ENCODE results near the gene NSA2.

The NSA2 gene

GRCh38 chr5:74822288-74822687, 55.2 kb downstream of the NSA2 start:
- no peak for DNase-seq

GRCh38 chr5:74829413-74829812, 62.4 kb downstream of the NSA2 start:
- DNase-seq, result no peak
